Activated B cell treated with CpG ODN at 0.5 μM for 24 hours (primary cell): ENCODE data around the gene UBE4B. TPM values are rescaled to one million over a fixed set of nuclear protein-coding genes. Genes with fewer than 3 reads are reported as not detected.

Experiments
- ATAC-seq: fragments of 200-7000 bp; cut with Tn5 transposase; one replicate; pipeline ENCODE4 v1.10.0; 2021; ENCODE audit warnings: low read depth, mild to moderate bottlenecking, moderate library complexity
- CTCF ChIA-PET: fragments of 350-600 bp; sonication (Branson Sonifier 250); formaldehyde crosslinking; loops from one replicate; lab custom pipeline; 2021; ENCODE audit warnings: antibody characterized with exemption; lab: Charles Lee
- POLR2A ChIA-PET: fragments of 350-600 bp; sonication (Branson Sonifier 250); formaldehyde crosslinking; loops from one replicate; lab custom pipeline; 2021; ENCODE audit warnings: antibody characterized with exemption; lab: Charles Lee
- DNase-seq: peaks from one replicate; pipeline ENCODE4 v3.0.0; 2022
- H3K27ac Mint-ChIP-seq: one replicate; pipeline ENCODE4 v1.8.0; 2020; ENCODE audit warnings: mixed read lengths
- H3K27me3 Mint-ChIP-seq: one replicate; pipeline ENCODE4 v1.8.0; 2021; ENCODE audit warnings: mixed read lengths
- H3K36me3 Mint-ChIP-seq: one replicate; pipeline ENCODE4 v1.8.0; 2021; ENCODE audit warnings: low read depth, mixed read lengths
- H3K4me1 Mint-ChIP-seq: one replicate; pipeline ENCODE4 v1.8.0; 2021; ENCODE audit warnings: mixed read lengths
- H3K4me3 Mint-ChIP-seq: one replicate; pipeline ENCODE4 v1.8.0; 2020; ENCODE audit warnings: mild to moderate bottlenecking, mixed read lengths
- H3K9me3 Mint-ChIP-seq: one replicate; pipeline ENCODE4 v1.8.0; 2020; ENCODE audit warnings: mixed read lengths
- intact Hi-C: fragments of 100-400 bp; cut with micrococcal nuclease; formaldehyde crosslinking; loops from one replicate; pipeline ENCODE4 v1.15.1; 2024
- total RNA-seq: library from RNA; stranded (reverse); gene quantifications from 2 replicates; pipeline ENCODE4 v1.2.3, GENCODE V29; 2022
- TF ChIP-seq, protein P1 (sequence below): fragments of 200-600 bp; IDR thresholded peaks from one replicate; pipeline ENCODE4 v1.8.0; 2022; ENCODE audit warnings: antibody characterized with exemption, mild to moderate bottlenecking

The UBE4B gene
- total RNA-seq, 1 donor from 2014 or later = 44.7 TPM

DNA sequence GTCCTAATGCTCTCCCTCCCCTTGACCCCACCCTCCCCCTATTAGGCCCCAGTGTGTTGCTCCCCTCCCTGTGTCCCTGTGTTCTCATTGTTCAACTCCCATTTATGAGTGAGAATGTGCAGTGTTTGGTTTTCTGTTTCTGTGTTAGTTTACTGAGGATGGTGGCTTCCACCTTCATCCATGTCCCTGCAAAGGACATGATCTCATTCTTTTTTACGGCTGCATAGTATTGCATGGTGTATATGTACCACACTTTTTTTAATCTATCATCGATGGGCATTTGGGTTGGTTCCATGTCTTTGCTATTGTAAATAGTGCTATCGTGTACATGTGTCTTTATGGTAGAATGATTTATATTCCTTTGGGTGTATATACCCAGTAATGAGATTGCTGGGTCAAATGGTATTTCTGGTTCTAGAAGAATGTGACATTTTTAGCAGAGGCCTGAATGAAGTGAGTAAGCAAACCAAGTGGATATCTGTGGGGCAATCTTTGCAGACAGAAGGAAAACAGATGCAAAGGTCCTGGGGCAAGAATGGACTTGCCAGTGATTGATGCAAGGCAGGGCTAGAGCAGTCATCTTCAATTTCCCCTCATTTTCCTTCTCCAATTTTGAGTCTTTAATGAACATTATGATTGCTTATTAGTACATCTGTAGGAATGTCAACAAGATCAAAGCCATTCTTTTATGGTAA lies 50.2 kb downstream of the UBE4B start:
- Mint-ChIP-seq H3K4me3 (no peak overlapping the region), H3K9me3 (no peaks in the 10 kb centered on the region), H3K27me3 (no peaks in the 10 kb centered on the region), H3K36me3 (peaks cover 39% of the 10 kb centered on the region), H3K27ac (no peak overlapping the region), H3K4me1 (no peaks in the 10 kb centered on the region)
- DNase-seq (no peak), ATAC-seq (no peak)
- CTCF ChIA-PET = no interaction called here
- POLR2A ChIA-PET = no interaction called here
- intact Hi-C loops = no loop called here
- TF ChIP-seq, protein P1, sequence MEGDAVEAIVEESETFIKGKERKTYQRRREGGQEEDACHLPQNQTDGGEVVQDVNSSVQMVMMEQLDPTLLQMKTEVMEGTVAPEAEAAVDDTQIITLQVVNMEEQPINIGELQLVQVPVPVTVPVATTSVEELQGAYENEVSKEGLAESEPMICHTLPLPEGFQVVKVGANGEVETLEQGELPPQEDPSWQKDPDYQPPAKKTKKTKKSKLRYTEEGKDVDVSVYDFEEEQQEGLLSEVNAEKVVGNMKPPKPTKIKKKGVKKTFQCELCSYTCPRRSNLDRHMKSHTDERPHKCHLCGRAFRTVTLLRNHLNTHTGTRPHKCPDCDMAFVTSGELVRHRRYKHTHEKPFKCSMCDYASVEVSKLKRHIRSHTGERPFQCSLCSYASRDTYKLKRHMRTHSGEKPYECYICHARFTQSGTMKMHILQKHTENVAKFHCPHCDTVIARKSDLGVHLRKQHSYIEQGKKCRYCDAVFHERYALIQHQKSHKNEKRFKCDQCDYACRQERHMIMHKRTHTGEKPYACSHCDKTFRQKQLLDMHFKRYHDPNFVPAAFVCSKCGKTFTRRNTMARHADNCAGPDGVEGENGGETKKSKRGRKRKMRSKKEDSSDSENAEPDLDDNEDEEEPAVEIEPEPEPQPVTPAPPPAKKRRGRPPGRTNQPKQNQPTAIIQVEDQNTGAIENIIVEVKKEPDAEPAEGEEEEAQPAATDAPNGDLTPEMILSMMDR = no peak

DNA sequence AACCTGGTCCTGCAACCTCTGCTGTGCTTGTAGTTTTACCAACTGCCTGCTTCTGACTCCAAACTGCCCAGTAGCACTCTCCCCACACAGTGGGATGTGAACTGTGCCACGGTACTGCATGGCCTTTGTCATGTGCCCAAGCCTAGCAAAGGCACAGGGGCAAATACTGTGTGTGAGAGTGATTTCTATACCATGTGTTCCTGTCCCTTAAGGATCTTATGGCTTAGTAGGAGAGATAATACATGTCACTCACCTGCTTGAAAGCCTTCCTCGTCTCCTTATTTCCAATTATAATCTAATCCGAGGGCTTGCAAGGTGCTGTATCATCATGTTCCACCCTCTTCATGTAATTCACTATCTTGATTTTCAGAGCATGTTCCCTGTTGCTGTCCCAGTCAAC lies 51.3 kb downstream of the UBE4B start:
- CTCF ChIA-PET = no interaction called here
- no peak for ATAC-seq
- DNase-seq = no peak
- no peaks in the 10 kb centered on the region for H3K4me1 Mint-ChIP-seq
- H3K4me3 Mint-ChIP-seq = no peak overlapping the region
- no peaks in the 10 kb centered on the region for H3K9me3 Mint-ChIP-seq
- intact Hi-C loops = no loop called here
- TF ChIP-seq, protein P1 = no peak
- H3K36me3 Mint-ChIP-seq = peaks cover 38% of the 10 kb centered on the region
- H3K27me3 Mint-ChIP-seq = no peaks in the 10 kb centered on the region
- H3K27ac Mint-ChIP-seq = no peak overlapping the region
- POLR2A ChIA-PET = no interaction called here

DNA sequence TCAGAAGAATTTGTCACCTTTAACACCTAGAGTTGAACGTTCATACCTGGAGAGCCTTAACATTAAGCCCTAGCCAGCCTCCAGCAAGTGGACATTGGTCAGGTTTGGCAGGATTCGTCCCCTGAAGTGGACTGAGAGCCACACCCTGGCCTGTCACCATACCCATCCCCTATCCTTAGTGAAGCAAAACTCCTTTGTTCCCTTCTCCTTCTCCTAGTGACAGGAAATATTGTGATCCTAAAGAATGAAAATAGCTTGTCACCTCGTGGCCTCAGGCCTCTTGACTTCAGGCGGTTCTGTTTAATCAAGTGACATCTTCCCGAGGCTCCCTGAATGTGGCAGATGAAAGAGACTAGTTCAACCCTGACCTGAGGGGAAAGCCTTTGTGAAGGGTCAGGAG lies 52.3 kb downstream of the UBE4B start:
- H3K9me3 Mint-ChIP-seq = no peaks in the 10 kb centered on the region
- ChIA-PET CTCF (no interaction called here), POLR2A (interaction anchor here (0.6 kb wide), 1 partner anchor 69 kb away, joined by 4 read pairs; no protein-coding TSS in a partner anchor)
- ATAC-seq = no peak
- no peaks in the 10 kb centered on the region for H3K4me1 Mint-ChIP-seq
- no peak overlapping the region for H3K4me3 Mint-ChIP-seq
- intact Hi-C loops = no loop called here
- DNase-seq = no peak
- TF ChIP-seq, protein P1 = no peak
- no peak overlapping the region for H3K27ac Mint-ChIP-seq
- no peaks in the 10 kb centered on the region for H3K27me3 Mint-ChIP-seq
- peaks cover 35% of the 10 kb centered on the region for H3K36me3 Mint-ChIP-seq

DNA sequence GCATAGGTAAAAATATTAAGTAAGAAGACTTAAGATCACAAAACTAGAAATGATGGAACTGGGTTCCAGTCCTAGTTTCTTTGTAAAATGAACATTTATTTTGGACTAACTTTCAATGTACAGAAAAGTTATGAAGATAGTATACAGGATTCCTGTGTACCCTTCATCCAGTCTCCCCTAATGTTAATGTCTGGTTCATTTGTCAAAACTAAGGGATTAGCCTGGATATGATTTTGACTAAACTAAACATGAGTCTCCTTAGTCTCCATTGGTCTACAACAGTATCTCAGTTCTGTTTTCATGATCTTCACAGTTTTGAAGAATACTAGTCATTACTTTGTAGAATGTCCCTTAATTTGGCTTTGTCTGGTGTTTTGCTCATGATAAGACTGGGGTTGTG lies 54.5 kb downstream of the UBE4B start:
- no peaks in the 10 kb centered on the region for H3K9me3 Mint-ChIP-seq
- H3K36me3 Mint-ChIP-seq = peaks cover 33% of the 10 kb centered on the region
- ChIA-PET POLR2A (no interaction called here), CTCF (no interaction called here)
- intact Hi-C loops = no loop called here
- ATAC-seq = no peak
- TF ChIP-seq, protein P1 = no peak
- no peak overlapping the region for H3K27ac Mint-ChIP-seq
- no peak overlapping the region for H3K4me3 Mint-ChIP-seq
- no peaks in the 10 kb centered on the region for H3K4me1 Mint-ChIP-seq
- no peak for DNase-seq
- H3K27me3 Mint-ChIP-seq = no peaks in the 10 kb centered on the region

DNA sequence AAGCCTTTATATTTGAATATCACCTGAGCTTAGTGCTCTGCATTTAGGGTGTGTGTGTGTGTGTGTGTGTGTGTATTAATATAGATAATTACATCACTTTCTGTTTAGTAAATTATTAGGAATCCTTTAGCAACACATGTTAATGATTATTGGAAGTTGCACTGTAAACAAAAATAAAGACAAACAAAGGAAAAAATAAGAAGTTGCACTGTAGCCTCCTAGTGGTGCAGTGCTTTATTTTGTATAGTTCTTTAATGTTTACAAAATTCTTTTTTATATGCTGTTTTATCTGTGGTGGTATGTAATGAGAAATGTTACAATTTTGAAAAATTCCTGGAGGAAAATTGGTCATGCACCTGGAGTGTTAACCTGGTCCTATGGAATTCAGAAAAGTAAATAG lies 69.2 kb downstream of the UBE4B start:
- ATAC-seq = no peak
- Mint-ChIP-seq H3K27ac (no peak overlapping the region), H3K4me3 (no peak overlapping the region), H3K36me3 (peaks cover 62% of the 10 kb centered on the region), H3K4me1 (no peaks in the 10 kb centered on the region), H3K27me3 (no peaks in the 10 kb centered on the region), H3K9me3 (no peaks in the 10 kb centered on the region)
- ChIA-PET CTCF (no interaction called here), POLR2A (no interaction called here)
- intact Hi-C loops = no loop called here
- DNase-seq = no peak
- TF ChIP-seq, protein P1 = no peak
